Measurements from ENCODE around the gene SLC13A4. TPM values are rescaled to one million over a fixed set of nuclear protein-coding genes. Genes with fewer than 3 reads are reported as not detected.

The SLC13A4 gene
- total and polyA plus RNA-seq, 4 donors, result 0.01 to 0.17 (median 0.10) TPM

GRCh38 chr7:135690566-135690965, 37.4 kb downstream of the SLC13A4 start:
- Histone ChIP-seq H3K9me3 (ENCODE audit: control insufficient read depth in 4 of 4, low read length in 3 of 4) (no peaks in the 10 kb centered on the region), H3K9ac (ENCODE audit: low read depth in 1 of 2, low read length in 2 of 2) (no peak overlapping the region), H3K4me3 (ENCODE audit: low read depth in 1 of 3, low read length in 3 of 3) (no peak overlapping the region), H3K27me3 (ENCODE audit: control insufficient read depth in 4 of 4, insufficient read depth in 4 of 4, low read length in 3 of 4) (no peaks in the 10 kb centered on the region), H3K36me3 (ENCODE audit: control insufficient read depth in 4 of 4, insufficient read depth in 3 of 4, low read depth in 1 of 4, low read length in 3 of 4) (peaks cover 0 to 16% (median 6%) of the 10 kb centered on the region in 4 donors), H3K27ac (ENCODE audit: low read depth in 1 of 2, low read length in 2 of 2) (no peak overlapping the region), H3K4me1 (ENCODE audit: control insufficient read depth in 4 of 4, insufficient read depth in 4 of 4, low read length in 3 of 4) (no peaks in the 10 kb centered on the region)
- 98% methylated on average over 3 of the region's 3 CpGs for WGBS
- no peak for TF ChIP-seq HNF4G (IDR thresholded peaks at IDR 0.05)
- TF ChIP-seq GABPA (IDR thresholded peaks at IDR 0.05 in 1 of 2, conservative IDR thresholded peaks at IDR 0.05 in 1 of 2), result no peak
- no peak for TF ChIP-seq YY1 (IDR thresholded peaks at IDR 0.05)
- no peak for TF ChIP-seq CTCF (IDR thresholded peaks at IDR 0.05; ENCODE audit: low read depth, low read length, missing input control)
- TF ChIP-seq RAD21 (IDR thresholded peaks at IDR 0.05), result no peak
- no peak for TF ChIP-seq RXRA (IDR thresholded peaks at IDR 0.05)
- TF ChIP-seq TAF1 (conservative IDR thresholded peaks at IDR 0.05), result no peak
- TF ChIP-seq HNF4A (conservative IDR thresholded peaks at IDR 0.05), result no peak
- TF ChIP-seq ZBTB33 (IDR thresholded peaks at IDR 0.05), result no peak
- no peak for TF ChIP-seq MAX (IDR thresholded peaks at IDR 0.05)
- no peak for TF ChIP-seq EGR1 (IDR thresholded peaks at IDR 0.05; ENCODE audit: low read depth in 2 of 2)
- DNase-seq (ENCODE audit: low spot score), result no peak

- Histone ChIP-seq H3K4me3 (ENCODE audit: low read depth in 1 of 3, low read length in 3 of 3) (no peak overlapping the region), H3K36me3 (ENCODE audit: control insufficient read depth in 4 of 4, insufficient read depth in 3 of 4, low read depth in 1 of 4, low read length in 3 of 4) (peaks cover 0 to 9% (median 3%) of the 10 kb centered on the region in 4 donors), H3K4me1 (ENCODE audit: control insufficient read depth in 4 of 4, insufficient read depth in 4 of 4, low read length in 3 of 4) (peaks cover 0 to 4% (median 0%) of the 10 kb centered on the region in 4 donors), H3K27me3 (ENCODE audit: control insufficient read depth in 4 of 4, insufficient read depth in 4 of 4, low read length in 3 of 4) (no peaks in the 10 kb centered on the region), H3K9ac (ENCODE audit: low read depth in 1 of 2, low read length in 2 of 2) (no peak overlapping the region), H3K9me3 (ENCODE audit: control insufficient read depth in 4 of 4, low read length in 3 of 4) (no peaks in the 10 kb centered on the region), H3K27ac (ENCODE audit: low read depth in 1 of 2, low read length in 2 of 2) (no peak overlapping the region)
- TF ChIP-seq MAX (IDR thresholded peaks at IDR 0.05) (no peak), TAF1 (conservative IDR thresholded peaks at IDR 0.05) (no peak), GABPA (IDR thresholded peaks at IDR 0.05 in 1 of 2, conservative IDR thresholded peaks at IDR 0.05 in 1 of 2) (no peak), FOXA1 (IDR thresholded peaks at IDR 0.05) (no peak), ZBTB33 (IDR thresholded peaks at IDR 0.05) (no peak), SP1 (IDR thresholded peaks at IDR 0.05) (no peak), NR2F2 (IDR thresholded peaks at IDR 0.05) (no peak), ATF3 (IDR thresholded peaks at IDR 0.05) (no peak), EGR1 (IDR thresholded peaks at IDR 0.05; ENCODE audit: low read depth in 2 of 2) (no peak), REST (IDR thresholded peaks at IDR 0.05) (no peak), HNF4A (conservative IDR thresholded peaks at IDR 0.05) (no peak), RXRA (IDR thresholded peaks at IDR 0.05) (no peak), CTCF (IDR thresholded peaks at IDR 0.05; ENCODE audit: low read depth, low read length, missing input control) (no peak)
- 43% methylated on average over 1 of the region's 1 CpG for WGBS
- no peak for DNase-seq (ENCODE audit: low spot score)
Observed at GRCh38 chr7:135687466-135687865, 40.5 kb downstream of the SLC13A4 start.

All from liver (tissue), 9 donors.